Lower leg skin (tissue), 3 donors: ENCODE data around the gene MIPOL1.

Experiments used
- POLR2A ChIP-seq, 2 donors: fragments of 450-650 bp; IDR thresholded peaks; one replicate each; pipeline ENCODE4 v1.6.1; 2016 to 2017; ENCODE audit warnings: antibody characterized with exemption in 2 of 2, mild to moderate bottlenecking in 1 of 2, moderate library complexity in 1 of 2
- TF ChIP-seq, protein P1 (sequence below), 3 donors: fragments of 450-650 bp; IDR thresholded peaks; one replicate each; pipeline ENCODE4 v1.5.1; 2016; ENCODE audit warnings: antibody characterized with exemption in 3 of 3, mild to moderate bottlenecking in 3 of 3, moderate library complexity in 2 of 3

DNA sequence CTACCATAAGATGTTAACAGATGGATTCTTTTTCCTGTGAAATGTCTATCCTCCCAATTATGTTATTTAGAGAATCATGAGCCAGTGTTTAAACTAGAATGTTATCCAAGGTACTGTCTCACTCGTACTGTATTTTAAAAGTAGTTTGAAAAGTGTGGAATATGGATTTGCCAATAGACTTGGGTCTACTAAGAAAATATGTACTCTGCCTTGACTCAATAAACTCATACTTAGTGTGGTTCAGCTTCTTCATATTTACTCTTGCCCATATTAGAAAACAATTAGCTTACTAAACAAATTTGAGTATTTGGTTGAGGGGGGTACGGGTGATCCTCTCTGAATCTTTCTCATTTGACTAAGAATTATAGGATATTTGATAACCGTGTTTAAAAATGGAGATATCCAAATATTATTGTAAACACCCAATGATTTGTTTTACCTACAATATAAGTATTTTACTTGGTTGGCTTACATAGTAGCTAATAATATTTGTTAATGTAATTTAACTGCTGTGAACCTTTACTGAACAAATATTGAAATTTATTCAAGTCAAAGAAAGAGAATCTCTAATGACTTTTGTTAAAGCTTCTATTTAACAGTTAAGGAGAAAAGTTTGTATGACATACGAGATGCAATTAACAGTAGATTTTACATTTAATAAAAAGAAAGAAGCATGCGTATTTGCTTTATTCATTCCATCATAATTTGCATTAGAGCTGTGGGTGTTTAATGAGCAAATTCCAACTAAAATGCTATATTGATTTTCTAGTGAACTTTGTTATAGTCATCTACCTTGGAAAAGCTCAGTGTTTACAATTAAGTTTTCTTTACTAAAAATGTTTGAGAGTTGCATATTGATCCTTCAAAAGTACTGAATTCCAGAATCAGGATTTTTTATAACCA is 81.2 kb downstream of the MIPOL1 start:
- TF ChIP-seq, protein P1, sequence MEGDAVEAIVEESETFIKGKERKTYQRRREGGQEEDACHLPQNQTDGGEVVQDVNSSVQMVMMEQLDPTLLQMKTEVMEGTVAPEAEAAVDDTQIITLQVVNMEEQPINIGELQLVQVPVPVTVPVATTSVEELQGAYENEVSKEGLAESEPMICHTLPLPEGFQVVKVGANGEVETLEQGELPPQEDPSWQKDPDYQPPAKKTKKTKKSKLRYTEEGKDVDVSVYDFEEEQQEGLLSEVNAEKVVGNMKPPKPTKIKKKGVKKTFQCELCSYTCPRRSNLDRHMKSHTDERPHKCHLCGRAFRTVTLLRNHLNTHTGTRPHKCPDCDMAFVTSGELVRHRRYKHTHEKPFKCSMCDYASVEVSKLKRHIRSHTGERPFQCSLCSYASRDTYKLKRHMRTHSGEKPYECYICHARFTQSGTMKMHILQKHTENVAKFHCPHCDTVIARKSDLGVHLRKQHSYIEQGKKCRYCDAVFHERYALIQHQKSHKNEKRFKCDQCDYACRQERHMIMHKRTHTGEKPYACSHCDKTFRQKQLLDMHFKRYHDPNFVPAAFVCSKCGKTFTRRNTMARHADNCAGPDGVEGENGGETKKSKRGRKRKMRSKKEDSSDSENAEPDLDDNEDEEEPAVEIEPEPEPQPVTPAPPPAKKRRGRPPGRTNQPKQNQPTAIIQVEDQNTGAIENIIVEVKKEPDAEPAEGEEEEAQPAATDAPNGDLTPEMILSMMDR (IDR thresholded peaks at IDR 0.05): no peak
- TF ChIP-seq POLR2A (IDR thresholded peaks at IDR 0.05): no peak
